PC-9 (cell line): ENCODE results near the gene NDUFA7.

Experiments used
- CTCF ChIP-seq: fragments of 200-600 bp; sonication (generic); conservative IDR thresholded peaks from 2 replicates; pipeline ENCODE4 v1.6.1; 2017; ENCODE audit warnings: mixed run types, antibody characterized with exemption, mild to moderate bottlenecking, moderate library complexity
- EZH2 ChIP-seq: fragments of 200-600 bp; sonication (generic); IDR thresholded peaks from 2 replicates; pipeline ENCODE4 v1.8.0; 2017; ENCODE audit warnings: antibody characterized with exemption, low read depth

- TF ChIP-seq CTCF (no peak), EZH2 (no peak)
Measured at GRCh38 chr19:8366961-8367326, 45.8 kb upstream of the NDUFA7 start.
